GM19025 (cell line): ENCODE measurements around the gene HMGXB3.

Source experiments
- ATAC-seq: cut with Tn5 transposase; IDR thresholded peaks from one replicate; pipeline ENCODE4 v1.9.1; 2021; ENCODE audit warnings: mild to moderate bottlenecking, low read depth, moderate library complexity; ENCODE audit not compliant: unreplicated experiment

HMGXB3 gene

GRCh38 chr5:150051657-150052195 lies 51.2 kb downstream of the HMGXB3 start:
- ATAC-seq = no peak

GRCh38 chr5:150052226-150052955 lies 51.9 kb downstream of the HMGXB3 start:
- no peak for ATAC-seq

- no peak for ATAC-seq
These were observed 52.6 kb downstream of the HMGXB3 start for GRCh38 chr5:150052956-150053712.

- no peak for ATAC-seq
These were observed 53.3 kb downstream of the HMGXB3 start for GRCh38 chr5:150053713-150054392.

- no peak for ATAC-seq
These were observed 54.0 kb downstream of the HMGXB3 start for GRCh38 chr5:150054569-150054968.

GRCh38 chr5:150055326-150056074 lies 55.0 kb downstream of the HMGXB3 start:
- ATAC-seq = no peak

GRCh38 chr5:150056075-150056443 lies 55.5 kb downstream of the HMGXB3 start:
- no peak for ATAC-seq

- ATAC-seq = no peak
These were observed 56.5 kb downstream of the HMGXB3 start for GRCh38 chr5:150057052-150057451.

GRCh38 chr5:150057511-150057910 lies 57.0 kb downstream of the HMGXB3 start:
- ATAC-seq = no peak

- ATAC-seq = no peak
These were observed 57.5 kb downstream of the HMGXB3 start for GRCh38 chr5:150057996-150058395.

GRCh38 chr5:150058480-150059126 lies 58.1 kb downstream of the HMGXB3 start:
- no peak for ATAC-seq

GRCh38 chr5:150059623-150060022 lies 59.1 kb downstream of the HMGXB3 start:
- ATAC-seq = no peak

- ATAC-seq = no peak
These were observed 59.9 kb downstream of the HMGXB3 start for GRCh38 chr5:150060471-150060870.

GRCh38 chr5:150061538-150061995 lies 61.0 kb downstream of the HMGXB3 start:
- no peak for ATAC-seq

- ATAC-seq = no peak
These were observed 61.8 kb downstream of the HMGXB3 start for GRCh38 chr5:150062216-150062922.

GRCh38 chr5:150063638-150064037 lies 63.1 kb downstream of the HMGXB3 start:
- no peak for ATAC-seq

- no peak for ATAC-seq
These were observed 64.2 kb downstream of the HMGXB3 start for GRCh38 chr5:150064681-150065220.

GRCh38 chr5:150065346-150065745 lies 64.8 kb downstream of the HMGXB3 start:
- ATAC-seq = no peak

GRCh38 chr5:150065886-150066285 lies 65.3 kb downstream of the HMGXB3 start:
- ATAC-seq = no peak
